ENCODE results near the gene FNDC3B.

FNDC3B gene

DNA sequence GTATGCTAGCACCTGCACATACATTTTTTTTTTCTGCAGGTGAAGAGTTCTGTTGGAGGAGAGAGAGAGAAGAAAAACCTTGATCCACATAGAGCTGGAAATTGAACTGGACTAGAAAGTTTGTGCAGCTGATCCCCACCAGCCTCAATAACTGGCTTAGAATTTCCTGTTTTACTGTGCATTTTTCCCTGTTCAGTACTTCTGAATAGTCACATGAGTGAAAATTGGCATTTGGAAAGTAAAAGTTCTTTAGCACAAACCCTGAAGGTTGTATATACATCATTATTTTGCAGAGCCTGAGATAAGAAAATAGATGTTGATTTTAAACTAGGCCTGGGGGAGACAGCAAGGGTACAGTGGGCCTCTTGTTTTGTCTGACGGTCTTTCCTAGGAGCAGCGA, 366.5 kb downstream of the FNDC3B start:
- H2AFZ ChIP-seq (ENCODE audit: low read depth, low read length): no peak overlapping the region
- H3K36me3 ChIP-seq (replicated peaks; ENCODE audit: low read depth, low read length): no peaks in the 10 kb centered on the region
- no peaks in the 10 kb centered on the region for H3K79me2 ChIP-seq (ENCODE audit: low read length)
- TF ChIP-seq CTCF (IDR thresholded peaks at IDR 0.05; ENCODE audit: low read depth, low read length) (no peak), EZH2phosphoT487 (IDR thresholded peaks at IDR 0.05; ENCODE audit: low read depth) (no peak)
- H3K4me2 ChIP-seq (ENCODE audit: low read length): no peak overlapping the region
- no peaks in the 10 kb centered on the region for H3K27me3 ChIP-seq (ENCODE audit: low read depth, low read length)
- H3K27ac ChIP-seq (ENCODE audit: low read length): no peak overlapping the region
- H3K9ac ChIP-seq (ENCODE audit: low read length): no peak overlapping the region
- no peak overlapping the region for H3K4me3 ChIP-seq (ENCODE audit: low read length)
- H3K4me1 ChIP-seq (ENCODE audit: low read length): no peaks in the 10 kb centered on the region
- H4K20me1 ChIP-seq (ENCODE audit: insufficient read depth, low read length): no peaks in the 10 kb centered on the region
- H3K9me3 ChIP-seq (ENCODE audit: insufficient read depth, low read length): no peaks in the 10 kb centered on the region

DNA sequence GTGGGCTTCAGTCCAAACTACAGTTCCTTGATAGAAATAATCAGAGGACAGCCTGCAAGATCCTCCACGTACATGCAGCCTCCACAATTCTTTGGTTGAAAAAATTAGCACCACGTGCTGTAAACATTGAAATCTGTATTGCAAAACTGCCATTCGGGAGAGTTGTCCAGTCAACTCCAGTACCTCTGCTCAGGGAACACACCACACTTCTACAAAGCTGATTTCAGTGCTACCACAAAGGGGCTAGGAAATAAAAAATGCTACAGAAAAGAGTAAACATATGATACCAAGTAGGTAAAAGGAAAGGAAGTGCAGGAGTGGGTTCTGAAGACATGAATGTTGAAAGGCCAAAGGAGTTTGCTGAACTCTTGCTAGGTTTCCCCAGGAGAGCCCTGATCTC, 368.5 kb downstream of the FNDC3B start:
- Histone ChIP-seq H3K27ac (ENCODE audit: low read length) (no peak overlapping the region), H3K4me3 (ENCODE audit: low read length) (no peak overlapping the region), H3K4me2 (ENCODE audit: low read length) (no peak overlapping the region), H2AFZ (ENCODE audit: low read depth, low read length) (no peak overlapping the region), H3K9me3 (ENCODE audit: insufficient read depth, low read length) (no peaks in the 10 kb centered on the region), H3K9ac (ENCODE audit: low read length) (no peak overlapping the region), H3K27me3 (ENCODE audit: low read depth, low read length) (no peaks in the 10 kb centered on the region), H3K79me2 (ENCODE audit: low read length) (no peaks in the 10 kb centered on the region), H4K20me1 (ENCODE audit: insufficient read depth, low read length) (no peaks in the 10 kb centered on the region), H3K4me1 (ENCODE audit: low read length) (no peaks in the 10 kb centered on the region), H3K36me3 (replicated peaks; ENCODE audit: low read depth, low read length) (no peaks in the 10 kb centered on the region)
- TF ChIP-seq EZH2phosphoT487 (IDR thresholded peaks at IDR 0.05; ENCODE audit: low read depth) (no peak), CTCF (IDR thresholded peaks at IDR 0.05; ENCODE audit: low read depth, low read length) (no peak)

DNA sequence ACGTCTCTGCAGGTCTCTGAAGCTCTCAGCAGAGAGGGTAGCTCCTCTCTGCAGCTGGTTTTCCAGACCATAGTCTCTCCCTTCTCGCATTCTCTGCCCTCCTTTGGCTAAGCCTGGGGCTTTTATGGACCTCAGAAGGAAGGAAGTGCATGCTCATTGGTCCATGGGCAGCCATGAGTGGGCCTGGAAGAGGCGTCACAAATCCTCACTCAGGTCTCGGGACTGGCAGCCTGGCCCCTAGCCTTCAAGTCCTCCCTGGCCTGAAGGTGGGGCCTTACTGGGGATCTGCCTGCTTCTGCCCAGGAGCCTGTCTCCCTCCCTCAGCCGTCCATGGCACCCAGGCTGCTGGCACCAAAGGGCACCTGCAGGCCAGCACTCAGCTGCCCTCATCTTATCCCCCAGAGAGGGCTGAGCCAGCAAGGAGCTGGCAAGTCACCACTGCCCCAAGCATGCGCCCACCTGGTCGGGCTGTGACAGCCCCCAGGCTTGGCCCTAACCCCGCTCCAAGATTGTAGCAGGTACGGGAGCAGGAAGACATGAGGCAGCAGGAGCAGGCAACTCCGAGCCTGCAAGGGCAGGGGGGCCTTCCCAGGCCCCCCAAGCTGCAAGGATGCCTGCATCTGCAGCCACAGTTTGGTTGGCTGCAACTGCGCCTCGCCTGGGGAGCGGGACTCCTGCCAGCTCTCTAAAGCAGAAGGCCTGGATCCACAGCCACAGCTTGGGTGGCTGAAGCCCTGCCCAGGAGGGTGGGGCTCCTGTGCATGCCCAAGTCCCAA, 371.5 kb downstream of the FNDC3B start:
- no peaks in the 10 kb centered on the region for H3K36me3 ChIP-seq (replicated peaks; ENCODE audit: low read depth, low read length)
- H3K4me1 ChIP-seq (ENCODE audit: low read length): no peaks in the 10 kb centered on the region
- no peaks in the 10 kb centered on the region for H4K20me1 ChIP-seq (ENCODE audit: insufficient read depth, low read length)
- H3K4me3 ChIP-seq (ENCODE audit: low read length): no peak overlapping the region
- no peak overlapping the region for H3K27ac ChIP-seq (ENCODE audit: low read length)
- H3K9ac ChIP-seq (ENCODE audit: low read length): no peak overlapping the region
- no peaks in the 10 kb centered on the region for H3K9me3 ChIP-seq (ENCODE audit: insufficient read depth, low read length)
- no peaks in the 10 kb centered on the region for H3K27me3 ChIP-seq (ENCODE audit: low read depth, low read length)
- TF ChIP-seq CTCF (IDR thresholded peaks at IDR 0.05; ENCODE audit: low read depth, low read length): no peak
- TF ChIP-seq EZH2phosphoT487 (IDR thresholded peaks at IDR 0.05; ENCODE audit: low read depth): no peak
- H2AFZ ChIP-seq (ENCODE audit: low read depth, low read length): no peak overlapping the region
- no peak overlapping the region for H3K4me2 ChIP-seq (ENCODE audit: low read length)
- no peaks in the 10 kb centered on the region for H3K79me2 ChIP-seq (ENCODE audit: low read length)

GRCh38 chr3:172411478-172411947, 372.1 kb downstream of the FNDC3B start:
- H3K9ac ChIP-seq (ENCODE audit: low read length): no peak overlapping the region
- TF ChIP-seq EZH2phosphoT487 (IDR thresholded peaks at IDR 0.05; ENCODE audit: low read depth) (no peak), CTCF (IDR thresholded peaks at IDR 0.05; ENCODE audit: low read depth, low read length) (no peak)
- H3K4me1 ChIP-seq (ENCODE audit: low read length): no peaks in the 10 kb centered on the region
- no peak overlapping the region for H3K4me2 ChIP-seq (ENCODE audit: low read length)
- H3K27ac ChIP-seq (ENCODE audit: low read length): no peak overlapping the region
- H3K4me3 ChIP-seq (ENCODE audit: low read length): no peak overlapping the region
- no peaks in the 10 kb centered on the region for H3K9me3 ChIP-seq (ENCODE audit: insufficient read depth, low read length)
- H3K36me3 ChIP-seq (replicated peaks; ENCODE audit: low read depth, low read length): no peaks in the 10 kb centered on the region
- H4K20me1 ChIP-seq (ENCODE audit: insufficient read depth, low read length): no peaks in the 10 kb centered on the region
- H3K27me3 ChIP-seq (ENCODE audit: low read depth, low read length): no peaks in the 10 kb centered on the region
- no peak overlapping the region for H2AFZ ChIP-seq (ENCODE audit: low read depth, low read length)
- no peaks in the 10 kb centered on the region for H3K79me2 ChIP-seq (ENCODE audit: low read length)

Measured in OCI-LY3 (cell line).